HFF-Myc (cell line): ENCODE measurements around the gene RPL23.
A peak's percentile ranks its signal among the peaks of the same experiment; 100 is the strongest.

Source experiments
- DNase-seq: peaks from one replicate; pipeline ENCODE4 v3.0.0-alpha.2; 2011; ENCODE audit warnings: low read depth; ENCODE audit errors: extremely low read depth
- H3K4me3 ChIP-seq: replicated peaks from 2 replicates; pipeline ENCODE4 v1.5.1; 2011; ENCODE audit warnings: low read depth, mild to moderate bottlenecking, control low read depth, low read length
- TF ChIP-seq, protein P1 (sequence below): IDR thresholded peaks from 2 replicates; pipeline ENCODE4 v1.5.1; 2012; ENCODE audit warnings: mild to moderate bottlenecking, low read depth, low read length, control low read depth; ENCODE audit errors: missing control alignments

RPL23 gene

GRCh38 chr17:38875477-38876075 is 22.1 kb upstream of the RPL23 start:
- no peak overlapping the region for H3K4me3 ChIP-seq
- DNase-seq = no peak
- TF ChIP-seq, protein P1, sequence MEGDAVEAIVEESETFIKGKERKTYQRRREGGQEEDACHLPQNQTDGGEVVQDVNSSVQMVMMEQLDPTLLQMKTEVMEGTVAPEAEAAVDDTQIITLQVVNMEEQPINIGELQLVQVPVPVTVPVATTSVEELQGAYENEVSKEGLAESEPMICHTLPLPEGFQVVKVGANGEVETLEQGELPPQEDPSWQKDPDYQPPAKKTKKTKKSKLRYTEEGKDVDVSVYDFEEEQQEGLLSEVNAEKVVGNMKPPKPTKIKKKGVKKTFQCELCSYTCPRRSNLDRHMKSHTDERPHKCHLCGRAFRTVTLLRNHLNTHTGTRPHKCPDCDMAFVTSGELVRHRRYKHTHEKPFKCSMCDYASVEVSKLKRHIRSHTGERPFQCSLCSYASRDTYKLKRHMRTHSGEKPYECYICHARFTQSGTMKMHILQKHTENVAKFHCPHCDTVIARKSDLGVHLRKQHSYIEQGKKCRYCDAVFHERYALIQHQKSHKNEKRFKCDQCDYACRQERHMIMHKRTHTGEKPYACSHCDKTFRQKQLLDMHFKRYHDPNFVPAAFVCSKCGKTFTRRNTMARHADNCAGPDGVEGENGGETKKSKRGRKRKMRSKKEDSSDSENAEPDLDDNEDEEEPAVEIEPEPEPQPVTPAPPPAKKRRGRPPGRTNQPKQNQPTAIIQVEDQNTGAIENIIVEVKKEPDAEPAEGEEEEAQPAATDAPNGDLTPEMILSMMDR = no peak

DNA sequence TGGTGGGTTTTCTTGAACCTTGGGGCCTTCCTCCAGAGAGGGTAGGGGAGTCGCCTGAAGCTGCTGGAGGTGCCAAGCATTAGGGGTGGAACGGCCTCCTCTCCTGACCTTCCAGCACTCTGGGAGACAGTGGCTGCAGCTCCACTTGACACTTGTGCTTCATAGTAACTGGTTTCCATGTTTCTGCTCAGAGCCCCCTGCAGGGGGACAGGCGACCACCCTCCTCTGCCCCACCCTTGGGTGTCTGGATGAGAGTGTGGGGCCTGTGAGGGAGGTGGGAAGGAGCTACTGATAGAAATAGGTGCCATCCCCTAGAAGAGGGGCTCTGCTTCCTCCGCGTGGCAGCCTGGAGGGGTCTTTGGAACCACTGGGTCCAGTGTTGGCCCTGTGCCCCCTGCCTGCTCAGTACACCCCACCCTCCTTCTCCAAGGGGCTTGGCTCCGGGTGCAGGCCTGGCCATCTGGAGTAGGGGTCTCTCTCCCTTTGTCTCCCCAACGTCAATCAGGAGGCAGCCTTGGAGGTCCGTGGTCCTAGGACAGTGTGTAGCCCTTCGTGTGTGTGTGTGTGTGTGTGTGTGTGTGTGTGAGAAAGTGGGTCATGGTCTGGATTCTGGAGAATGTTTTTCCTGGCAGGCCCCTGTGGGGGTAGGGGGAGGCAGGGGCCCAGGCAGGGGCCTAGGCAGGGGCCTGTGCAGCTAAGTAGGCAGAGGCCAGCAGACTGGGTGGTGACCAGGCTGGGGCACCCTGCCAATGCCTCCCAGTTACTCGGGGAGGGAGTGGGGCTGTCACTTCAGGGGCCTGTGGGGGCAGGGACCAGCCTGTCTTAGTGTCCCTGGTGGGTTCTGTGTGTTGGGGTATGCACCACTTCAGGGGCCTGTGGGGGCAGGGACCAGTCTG is 21.2 kb upstream of the RPL23 start:
- TF ChIP-seq, protein P1 = no peak
- peak overlapping the region; percentile 14 for H3K4me3 ChIP-seq
- no peak for DNase-seq

GRCh38 chr17:38873640-38874380 is 20.3 kb upstream of the RPL23 start:
- peak overlapping the region; percentile 14 for H3K4me3 ChIP-seq
- TF ChIP-seq, protein P1 = no peak
- no peak for DNase-seq

DNA sequence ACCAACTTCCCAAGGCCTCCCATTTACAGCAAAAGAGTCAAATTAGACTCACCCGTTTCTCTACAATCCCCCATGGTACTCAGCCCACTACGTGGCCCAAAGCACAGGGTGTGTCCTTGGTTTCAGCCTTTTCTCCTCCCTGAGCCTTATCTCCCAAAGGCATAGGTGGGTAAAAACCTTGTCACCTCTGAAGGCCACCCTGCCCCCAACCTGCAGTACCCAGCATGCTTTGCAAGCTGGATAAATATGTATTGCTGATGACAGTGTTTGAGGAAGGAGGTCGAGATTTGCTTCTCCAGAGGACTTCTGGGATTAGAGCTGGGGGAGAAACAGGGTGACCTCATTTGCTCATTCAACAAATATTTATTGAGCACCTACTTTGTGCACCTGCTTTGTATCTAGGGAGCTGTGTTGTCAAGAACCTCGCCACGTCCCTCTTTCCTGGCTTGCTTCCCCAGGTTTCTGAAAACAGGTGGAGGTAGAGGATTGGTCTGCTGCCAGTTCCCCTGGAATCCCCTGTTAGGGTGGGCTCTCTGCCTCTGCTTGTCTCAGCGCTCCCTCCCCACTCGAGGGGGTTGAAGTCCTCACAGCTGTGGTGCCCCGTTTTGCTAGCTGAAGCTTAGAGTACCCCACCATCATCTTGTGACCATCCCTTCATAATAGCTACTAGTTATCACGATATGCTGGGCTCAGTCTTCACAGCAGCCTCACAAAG is 19.3 kb upstream of the RPL23 start:
- DNase-seq = no peak
- TF ChIP-seq, protein P1 = no peak
- peak overlapping the region; percentile 99 for H3K4me3 ChIP-seq

- TF ChIP-seq, protein P1 = no peak
- no peak for DNase-seq
- peak overlapping the region; percentile 99 for H3K4me3 ChIP-seq
These were observed 18.5 kb upstream of the RPL23 start for GRCh38 chr17:38872027-38872511.

- H3K4me3 ChIP-seq = peak overlapping the region; percentile 99
- DNase-seq = no peak
- TF ChIP-seq, protein P1 = no peak
These were observed 17.9 kb upstream of the RPL23 start for GRCh38 chr17:38871247-38872015.
